HEK293T (cell line): ENCODE results near the gene USP21.

Experiments
- CTCF ChIA-PET: fragments of 350-600 bp; formaldehyde crosslinking; extraction: SDS; loops from one replicate; lab custom pipeline; 2021; ENCODE audit warnings: antibody characterized with exemption, inconsistent platforms; lab: Yijun Ruan, JAX
- POLR2A ChIA-PET: fragments of 350-600 bp; formaldehyde crosslinking; extraction: SDS; loops from one replicate; lab custom pipeline; 2020; ENCODE audit warnings: antibody characterized with exemption, inconsistent platforms; lab: Yijun Ruan, JAX
- DNase-seq: peaks from one replicate; pipeline ENCODE4 v3.0.0; 2012; ENCODE audit warnings: mixed read lengths; ENCODE audit errors: extremely low spot score
- ARNT ChIP-seq: fragments of 450-650 bp; IDR thresholded peaks from 2 replicates; pipeline ENCODE4 v1.6.1; 2017; ENCODE audit warnings: mild to moderate bottlenecking
- BHLHE40 ChIP-seq: fragments of 450-650 bp; IDR thresholded peaks from 2 replicates; pipeline ENCODE4 v1.6.1; 2016; ENCODE audit warnings: mild to moderate bottlenecking, moderate library complexity, borderline replicate concordance
- CTBP1 ChIP-seq: fragments of 450-650 bp; IDR thresholded peaks from 2 replicates; pipeline ENCODE4 v1.6.1; 2016; ENCODE audit warnings: borderline replicate concordance
- ELF4 ChIP-seq: fragments of 450-650 bp; IDR thresholded peaks from 2 replicates; pipeline ENCODE4 v1.6.1; 2017; ENCODE audit warnings: antibody characterized with exemption
- FOXA1 ChIP-seq: fragments of 450-650 bp; IDR thresholded peaks from 2 replicates; pipeline ENCODE4 v1.6.1; 2016; ENCODE audit warnings: mild to moderate bottlenecking
- FOXK2 ChIP-seq: fragments of 450-650 bp; IDR thresholded peaks from 2 replicates; pipeline ENCODE4 v1.6.1; 2016; ENCODE audit warnings: mild to moderate bottlenecking
- FOXM1 ChIP-seq: fragments of 450-650 bp; IDR thresholded peaks from 2 replicates; pipeline ENCODE4 v1.6.1; 2017; ENCODE audit warnings: mild to moderate bottlenecking, borderline replicate concordance
- HDGF ChIP-seq: fragments of 450-650 bp; IDR thresholded peaks from 2 replicates; pipeline ENCODE4 v1.6.1; 2017; ENCODE audit warnings: antibody characterized with exemption, borderline replicate concordance
- L3MBTL2 ChIP-seq: fragments of 450-650 bp; conservative IDR thresholded peaks from 2 replicates; pipeline ENCODE4 v1.6.1; 2016; ENCODE audit warnings: mild to moderate bottlenecking
- LEF1 ChIP-seq: fragments of 450-650 bp; IDR thresholded peaks from 2 replicates; pipeline ENCODE4 v1.6.1; 2017; ENCODE audit warnings: mild to moderate bottlenecking, borderline replicate concordance
- NFRKB ChIP-seq: fragments of 450-650 bp; IDR thresholded peaks from 2 replicates; pipeline ENCODE4 v1.6.1; 2016; ENCODE audit warnings: mild to moderate bottlenecking, moderate library complexity
- PKNOX1 ChIP-seq: fragments of 450-650 bp; IDR thresholded peaks from 2 replicates; pipeline ENCODE4 v1.6.1; 2016
- SUZ12 ChIP-seq: fragments of 450-650 bp; IDR thresholded peaks from 2 replicates; pipeline ENCODE4 v1.6.1; 2016; ENCODE audit warnings: mild to moderate bottlenecking
- TARDBP ChIP-seq: fragments of 450-650 bp; IDR thresholded peaks from 2 replicates; pipeline ENCODE4 v1.6.1; 2016
- ZNF384 ChIP-seq: fragments of 450-650 bp; IDR thresholded peaks from 2 replicates; pipeline ENCODE4 v1.6.1; 2016

The USP21 gene

GRCh38 chr1:161200421-161200991 is 41.2 kb downstream of the USP21 start:
- no peak for TF ChIP-seq LEF1
- no peak for TF ChIP-seq FOXM1
- no peak for TF ChIP-seq ZNF384
- no peak for TF ChIP-seq CTBP1
- TF ChIP-seq HDGF: no peak
- no peak for TF ChIP-seq PKNOX1
- TF ChIP-seq FOXA1: no peak
- no peak for DNase-seq
- POLR2A ChIA-PET: interaction anchor here (1.5 kb wide), 1 partner anchor 47 kb away, joined by 4 read pairs; the partner anchor contains the start of gene UFC1
- CTCF ChIA-PET: interaction anchor here (0.6 to 2.4 kb wide), 2 partner anchors 8 to 102 kb away, joined by 5 to 9 read pairs; no protein-coding TSS in a partner anchor

GRCh38 chr1:161200992-161201835 is 41.9 kb downstream of the USP21 start:
- CTCF ChIA-PET: interaction anchor here (0.6 to 2.4 kb wide), 3 partner anchors 8 to 101 kb away, joined by 4 to 9 read pairs (median 5); no protein-coding TSS in a partner anchor
- no peak for TF ChIP-seq LEF1
- TF ChIP-seq TARDBP: no peak
- no peak for TF ChIP-seq PKNOX1
- TF ChIP-seq SUZ12: no peak
- no peak for TF ChIP-seq NFRKB
- no peak for TF ChIP-seq L3MBTL2
- TF ChIP-seq ELF4: no peak
- DNase-seq: no peak
- POLR2A ChIA-PET: interaction anchor here (0.6 to 2.7 kb wide), 19 partner anchors 8 to 239 kb away, joined by 3 to 32 read pairs (median 5); partner anchors contain the start of genes APOA2, B4GALT3, FCER1G and MPZ

- TF ChIP-seq CTBP1: no peak
- peak; percentile 45; the same call in 1 of the 2 replicates for TF ChIP-seq L3MBTL2
- TF ChIP-seq BHLHE40: no peak
- no peak for TF ChIP-seq LEF1
- no peak for TF ChIP-seq FOXK2
- no peak for TF ChIP-seq ZNF384
- TF ChIP-seq ELF4: peak; percentile 90
- TF ChIP-seq ARNT: no peak
- no peak for TF ChIP-seq FOXA1
- TF ChIP-seq HDGF: no peak
- peak; percentile 71 for TF ChIP-seq NFRKB
- ChIA-PET POLR2A (interaction anchor here (0.6 to 2.7 kb wide), 24 partner anchors 9 to 238 kb away, joined by 3 to 32 read pairs (median 4); partner anchors contain the start of genes APOA2, B4GALT3, FCER1G and MPZ), CTCF (interaction anchor here (0.6 to 2.4 kb wide), 6 partner anchors 9 to 180 kb away, joined by 3 to 9 read pairs (median 4); partner anchors contain the start of gene PPOX)
- peak; percentile 98 for DNase-seq
These were observed 42.8 kb downstream of the USP21 start, which contains the start of gene NDUFS2 for GRCh38 chr1:161201836-161202712. Gene NDUFS2, plus strand, starts transcription at chr1:161202367. Its CDS starts 19 bp downstream, at chr1:161202386.

- ChIA-PET POLR2A (interaction anchor here (0.6 to 1.4 kb wide), 2 partner anchors 74 to 183 kb away, joined by 3 read pairs; partner anchors contain the start of gene DEDD), CTCF (interaction anchor here (1.0 kb wide), 1 partner anchor 21 kb away, joined by 3 read pairs; no protein-coding TSS in a partner anchor)
- DNase-seq: no peak
- TF ChIP-seq HDGF: no peak
These were observed 47.3 kb downstream of the USP21 start for GRCh38 chr1:161206411-161207140.

GRCh38 chr1:161207173-161207572 is 47.9 kb downstream of the USP21 start:
- ChIA-PET POLR2A (no interaction called here), CTCF (interaction anchor here (1.0 kb wide), 1 partner anchor 20 kb away, joined by 3 read pairs; no protein-coding TSS in a partner anchor)
- no peak for TF ChIP-seq L3MBTL2
- TF ChIP-seq LEF1: no peak
- TF ChIP-seq BHLHE40: no peak
- TF ChIP-seq FOXM1: no peak
- TF ChIP-seq CTBP1: no peak
- no peak for TF ChIP-seq ZNF384
- no peak for TF ChIP-seq FOXA1
- no peak for TF ChIP-seq HDGF
- no peak for TF ChIP-seq FOXK2
- TF ChIP-seq NFRKB: no peak
- no peak for TF ChIP-seq ARNT
- no peak for TF ChIP-seq SUZ12
- DNase-seq: no peak
